GM13976 (cell line): ENCODE results near the gene DDX49.

Experiments
- DNase-seq: peaks from one replicate; pipeline ENCODE4 v3.0.0; 2012; ENCODE audit warnings: low spot score
- in situ Hi-C: fragments of 300-500 bp; cut with MboI; formaldehyde crosslinking; loops from one replicate; pipeline ENCODE4 v1.12.0; 2022; ENCODE audit warnings: low sequenced_read_pairs, mixed read lengths, inconsistent platforms; ENCODE audit not compliant: unreplicated experiment
- TF ChIP-seq, protein P1 (sequence below): IDR thresholded peaks from 2 replicates; pipeline ENCODE4 v1.5.1; 2012; ENCODE audit warnings: borderline replicate concordance, mild to moderate bottlenecking; ENCODE audit not compliant: insufficient read depth; ENCODE audit errors: extremely low read depth, missing control alignments, control extremely low read depth

Gene DDX49

DNA sequence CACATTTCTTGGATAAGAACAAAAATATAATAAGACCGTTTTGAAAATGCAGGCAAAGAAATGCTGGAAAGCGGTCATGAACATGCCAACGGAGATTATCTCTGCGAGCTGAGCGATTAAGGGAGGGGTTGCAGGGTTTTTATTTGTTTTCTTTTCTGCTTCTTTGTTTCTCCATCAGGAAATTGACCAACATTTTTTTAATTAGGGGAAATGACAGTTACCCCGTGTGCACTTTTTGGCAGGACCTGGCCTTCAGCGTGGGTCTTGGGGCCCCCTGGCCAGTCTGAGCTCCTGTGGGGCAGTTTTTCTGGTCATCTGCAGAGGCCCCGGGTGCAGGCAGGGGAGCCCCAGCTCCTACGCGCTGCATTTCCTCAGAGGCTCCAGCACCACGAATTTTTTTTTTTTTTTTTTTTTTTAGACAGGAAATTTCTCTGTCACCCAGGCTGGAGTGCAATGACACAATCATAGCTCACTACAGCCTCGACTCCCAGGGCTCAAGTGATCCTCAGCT is 52.8 kb downstream of the DDX49 start:
- no peak for DNase-seq
- in situ Hi-C loops = no loop called here

DNA sequence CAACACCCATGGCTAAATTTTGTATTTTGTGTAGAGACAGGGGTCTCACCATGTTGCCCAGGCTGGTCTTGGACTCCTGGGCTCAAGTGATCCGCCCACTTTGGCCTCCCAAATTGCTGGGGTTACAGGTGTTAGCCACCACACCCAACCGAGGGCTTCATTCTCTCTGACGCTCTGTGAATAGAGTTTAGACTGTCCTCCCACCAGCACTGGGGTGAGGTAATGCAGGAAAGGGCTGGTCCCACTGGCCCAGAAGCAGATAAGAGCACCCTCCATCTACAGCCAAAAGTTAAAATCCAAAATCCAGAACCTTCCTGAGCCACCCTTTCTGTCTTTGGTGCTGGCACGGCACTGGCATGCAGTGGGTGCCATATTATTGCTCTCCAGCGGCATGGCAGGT is 53.3 kb downstream of the DDX49 start:
- in situ Hi-C loops = no loop called here
- DNase-seq = no peak
- TF ChIP-seq, protein P1, sequence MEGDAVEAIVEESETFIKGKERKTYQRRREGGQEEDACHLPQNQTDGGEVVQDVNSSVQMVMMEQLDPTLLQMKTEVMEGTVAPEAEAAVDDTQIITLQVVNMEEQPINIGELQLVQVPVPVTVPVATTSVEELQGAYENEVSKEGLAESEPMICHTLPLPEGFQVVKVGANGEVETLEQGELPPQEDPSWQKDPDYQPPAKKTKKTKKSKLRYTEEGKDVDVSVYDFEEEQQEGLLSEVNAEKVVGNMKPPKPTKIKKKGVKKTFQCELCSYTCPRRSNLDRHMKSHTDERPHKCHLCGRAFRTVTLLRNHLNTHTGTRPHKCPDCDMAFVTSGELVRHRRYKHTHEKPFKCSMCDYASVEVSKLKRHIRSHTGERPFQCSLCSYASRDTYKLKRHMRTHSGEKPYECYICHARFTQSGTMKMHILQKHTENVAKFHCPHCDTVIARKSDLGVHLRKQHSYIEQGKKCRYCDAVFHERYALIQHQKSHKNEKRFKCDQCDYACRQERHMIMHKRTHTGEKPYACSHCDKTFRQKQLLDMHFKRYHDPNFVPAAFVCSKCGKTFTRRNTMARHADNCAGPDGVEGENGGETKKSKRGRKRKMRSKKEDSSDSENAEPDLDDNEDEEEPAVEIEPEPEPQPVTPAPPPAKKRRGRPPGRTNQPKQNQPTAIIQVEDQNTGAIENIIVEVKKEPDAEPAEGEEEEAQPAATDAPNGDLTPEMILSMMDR = no peak

More for the DNA sequence above, 52.8 kb downstream of the DDX49 start:
- TF ChIP-seq, protein P1 = no peak

DNA sequence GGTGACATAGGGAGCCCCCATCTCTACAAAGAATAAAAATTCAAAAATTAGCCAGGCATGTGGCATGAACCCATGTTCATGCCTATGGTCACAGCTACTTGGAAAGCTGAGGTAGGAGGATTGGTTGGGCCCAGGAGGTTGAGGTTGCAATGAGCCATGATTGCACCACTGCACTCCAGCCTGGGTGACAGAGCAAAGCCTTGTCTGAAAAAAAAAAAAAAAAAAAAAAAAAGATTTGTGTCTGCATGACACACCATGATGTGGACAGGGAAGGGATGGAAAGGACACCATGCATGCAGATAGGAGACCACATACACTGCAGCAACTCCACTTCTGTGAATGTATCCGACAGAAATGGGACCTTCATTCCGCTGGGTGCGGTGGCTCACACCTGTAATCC is 55.5 kb downstream of the DDX49 start:
- TF ChIP-seq, protein P1 = no peak
- DNase-seq = no peak
- in situ Hi-C loops = no loop called here

DNA sequence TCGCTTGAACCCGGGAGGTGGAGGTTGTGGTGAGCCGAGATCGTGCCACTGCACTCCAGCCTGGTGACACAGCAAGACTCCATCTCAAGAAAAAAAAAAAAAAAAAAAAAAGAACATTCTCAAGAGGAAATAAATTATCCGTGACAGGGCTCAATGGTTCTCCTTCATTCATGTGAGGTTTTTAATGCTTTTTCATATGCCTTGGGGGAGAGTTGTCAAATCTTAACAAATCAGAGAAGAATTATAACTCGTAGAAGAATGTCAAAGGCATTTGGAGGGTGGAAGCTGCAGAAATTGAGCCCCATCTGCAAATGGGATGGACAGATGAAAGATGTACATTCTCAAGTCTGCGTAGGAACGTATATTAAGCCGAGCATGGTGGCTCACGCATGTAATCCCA is 56.4 kb downstream of the DDX49 start:
- DNase-seq = no peak
- TF ChIP-seq, protein P1 = no peak
- in situ Hi-C loops = no loop called here
